NT2/D1 (cell line): Measurements from ENCODE around the gene NCF4.

Experiments used
- SUZ12 ChIP-seq: IDR thresholded peaks from 2 replicates; pipeline ENCODE4 v1.6.1; 2011; ENCODE audit not compliant: insufficient read length, insufficient read depth; ENCODE audit errors: extremely low read depth
- YY1 ChIP-seq: IDR thresholded peaks from 2 replicates; pipeline ENCODE4 v1.6.1; 2011; ENCODE audit not compliant: insufficient read length, insufficient read depth

GRCh38 chr22:36855478-36855877 lies 5.3 kb upstream of the NCF4 start:
- TF ChIP-seq YY1: no peak
- no peak for TF ChIP-seq SUZ12
